ENCODE measurements around the gene IGSF1.

Gene IGSF1

GRCh38 chrX:131288738-131289511 lies at the start of gene IGSF1:
Gene IGSF1, minus strand, starts transcription at chrX:131289306. Its CDS starts 2,632 bp downstream, at chrX:131286674.
- DNase-seq = no peak

GRCh38 chrX:131332331-131332730 lies 43.2 kb upstream of the IGSF1 start:
- DNase-seq = no peak

- DNase-seq = no peak
Observed at GRCh38 chrX:131331152-131331551, 42.0 kb upstream of the IGSF1 start.

GRCh38 chrX:131330735-131331134 lies 41.6 kb upstream of the IGSF1 start:
- no peak for DNase-seq

GRCh38 chrX:131322651-131323050 lies 33.5 kb upstream of the IGSF1 start:
- no peak for DNase-seq

- no peak for DNase-seq
Observed at GRCh38 chrX:131317326-131317725, 28.2 kb upstream of the IGSF1 start.

GRCh38 chrX:131316260-131316659 lies 27.2 kb upstream of the IGSF1 start:
- DNase-seq = no peak

- DNase-seq = no peak
Observed at GRCh38 chrX:131308980-131309379, 19.9 kb upstream of the IGSF1 start.

GRCh38 chrX:131306601-131307000 lies 17.5 kb upstream of the IGSF1 start:
- no peak for DNase-seq

GRCh38 chrX:131305926-131306325 lies 16.8 kb upstream of the IGSF1 start:
- DNase-seq = no peak

GRCh38 chrX:131302701-131303100 lies 13.6 kb upstream of the IGSF1 start:
- DNase-seq = no peak

- DNase-seq = no peak
Observed at GRCh38 chrX:131301155-131301554, 12.0 kb upstream of the IGSF1 start.

- no peak for DNase-seq
Observed at GRCh38 chrX:131298846-131299245, 9.7 kb upstream of the IGSF1 start.

- DNase-seq = no peak
Observed at GRCh38 chrX:131298036-131298435, 8.9 kb upstream of the IGSF1 start.

- DNase-seq = no peak
Observed at GRCh38 chrX:131289527-131289926, 421 bp upstream of the IGSF1 start.

GRCh38 chrX:131288188-131288587 lies 918 bp downstream of the IGSF1 start:
- DNase-seq = no peak

GRCh38 chrX:131287560-131288179 lies 1.4 kb downstream of the IGSF1 start:
- no peak for DNase-seq

- no peak for DNase-seq
Observed at GRCh38 chrX:131279617-131280016, 9.5 kb downstream of the IGSF1 start.

GRCh38 chrX:131279197-131279596 lies 9.9 kb downstream of the IGSF1 start:
- DNase-seq = no peak

GRCh38 chrX:131277543-131278136 lies 11.5 kb downstream of the IGSF1 start:
- DNase-seq = no peak

- DNase-seq = no peak
Observed at GRCh38 chrX:131273011-131273410, 16.1 kb downstream of the IGSF1 start.

GRCh38 chrX:131271826-131272225 lies 17.3 kb downstream of the IGSF1 start:
- no peak for DNase-seq

GRCh38 chrX:131271274-131271673 lies 17.8 kb downstream of the IGSF1 start:
- DNase-seq = no peak

- no peak for DNase-seq
Observed at GRCh38 chrX:131270080-131270479, 19.0 kb downstream of the IGSF1 start.

Measured in CD4-positive, alpha-beta T cell treated with Interleukin-21 for 1 hour (primary cell).